GM18951 (cell line): Measurements from ENCODE around the gene NLGN1.

Experiments
- POLR2A ChIP-seq: IDR thresholded peaks from 4 replicates; pipeline ENCODE4 v1.6.1; 2011; ENCODE audit warnings: mild to moderate bottlenecking; ENCODE audit not compliant: insufficient read length, insufficient read depth; ENCODE audit errors: extremely low read depth
- in situ Hi-C: fragments of 300-500 bp; cut with MboI; formaldehyde crosslinking; loops from one replicate; pipeline ENCODE4 v1.12.0; 2022; ENCODE audit warnings: low sequenced_read_pairs, mixed read lengths, inconsistent platforms; ENCODE audit not compliant: unreplicated experiment

NLGN1 gene

DNA sequence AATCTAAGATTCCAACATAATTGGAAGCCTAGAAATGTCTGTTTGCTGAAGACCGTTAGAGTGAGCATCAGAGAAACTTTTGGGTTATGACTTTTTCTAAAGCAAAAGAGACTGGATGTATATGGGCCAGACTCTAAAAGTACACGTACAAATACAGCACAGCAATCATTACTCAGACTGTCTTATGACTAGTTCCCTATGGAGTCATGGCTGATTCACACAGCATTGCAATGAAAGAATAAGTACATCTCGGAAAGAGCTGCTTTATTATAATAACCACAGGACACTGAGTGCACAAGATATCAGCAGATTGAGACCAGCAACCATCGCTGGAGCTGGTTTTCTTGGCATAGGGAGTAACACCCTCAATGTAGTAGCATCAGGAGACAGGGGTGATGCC, 618.6 kb downstream of the NLGN1 start:
- in situ Hi-C loops, result no loop called here
- no peak for TF ChIP-seq POLR2A

- in situ Hi-C loops, result no loop called here
- TF ChIP-seq POLR2A, result no peak
Observed at GRCh38 chr3:174020156-174020555, 622.6 kb downstream of the NLGN1 start.

DNA sequence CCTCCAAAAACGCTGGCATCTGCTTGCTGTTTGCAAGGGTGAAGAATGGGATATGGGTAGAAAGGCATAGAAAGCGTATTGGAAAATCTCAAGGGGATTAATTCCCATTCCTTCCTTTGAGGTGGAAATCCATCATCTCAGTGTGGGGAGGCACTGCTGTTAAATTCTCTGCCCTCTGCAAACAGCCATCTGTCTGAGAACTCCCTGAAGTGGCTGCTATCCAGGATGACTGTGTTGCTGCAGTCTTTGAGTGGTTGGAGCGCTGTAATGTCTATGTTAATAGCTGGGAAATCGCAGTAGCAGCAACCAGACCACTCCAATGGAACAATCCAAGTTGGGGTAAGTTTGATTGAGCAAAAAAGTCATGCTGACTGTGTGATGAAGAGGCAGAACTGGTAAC, 625.9 kb downstream of the NLGN1 start:
- no peak for TF ChIP-seq POLR2A
- in situ Hi-C loops, result no loop called here

- no peak for TF ChIP-seq POLR2A
- in situ Hi-C loops, result no loop called here
Observed at GRCh38 chr3:174028673-174029072, 631.1 kb downstream of the NLGN1 start.

GRCh38 chr3:174035328-174035886, 637.9 kb downstream of the NLGN1 start:
- in situ Hi-C loops, result no loop called here
- TF ChIP-seq POLR2A, result no peak

DNA sequence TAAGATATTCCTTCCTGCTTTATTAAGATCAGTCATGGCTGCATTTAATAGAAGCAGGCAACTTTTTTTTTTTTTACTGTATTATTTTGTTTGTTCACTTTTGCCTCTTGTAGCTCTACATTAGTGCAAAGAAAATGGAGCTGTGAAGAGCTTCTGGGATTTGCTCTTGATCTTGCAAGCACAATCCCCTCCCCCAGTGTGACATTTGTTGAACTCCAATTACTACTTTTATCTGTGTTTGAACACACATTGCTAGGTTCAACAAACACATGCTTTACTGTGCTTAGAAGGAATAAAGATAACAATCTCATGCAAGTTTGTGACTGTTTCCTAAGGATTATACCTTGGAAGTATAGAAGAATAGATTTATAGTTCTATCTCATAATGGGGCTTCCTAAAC, 648.8 kb downstream of the NLGN1 start:
- no peak for TF ChIP-seq POLR2A
- in situ Hi-C loops, result no loop called here

GRCh38 chr3:174049472-174049871, 651.9 kb downstream of the NLGN1 start:
- in situ Hi-C loops, result no loop called here
- no peak for TF ChIP-seq POLR2A

DNA sequence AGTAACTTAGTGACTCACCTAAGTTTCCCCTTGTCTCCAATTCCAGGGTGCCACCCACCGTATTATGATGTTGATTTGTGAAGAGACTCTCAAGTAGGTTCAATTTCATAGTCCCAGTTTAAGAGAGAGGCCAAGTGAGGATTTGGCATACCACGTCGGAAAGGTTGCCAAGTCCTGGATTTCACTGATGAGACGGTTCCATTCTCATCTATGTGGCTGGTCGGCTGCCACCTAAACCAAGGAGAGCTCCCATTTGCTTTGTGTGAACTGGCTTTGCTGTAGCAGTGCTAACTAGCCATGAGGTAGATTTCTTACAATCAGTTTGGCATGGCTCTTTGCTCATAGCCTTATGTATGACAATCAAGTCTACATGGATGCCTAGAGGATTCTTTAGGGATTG, 653.6 kb downstream of the NLGN1 start:
- in situ Hi-C loops, result no loop called here
- no peak for TF ChIP-seq POLR2A

- no peak for TF ChIP-seq POLR2A
- in situ Hi-C loops, result no loop called here
Observed at GRCh38 chr3:174058804-174059203, 661.3 kb downstream of the NLGN1 start.

- no peak for TF ChIP-seq POLR2A
- in situ Hi-C loops, result no loop called here
Observed at GRCh38 chr3:174060431-174060830, 662.9 kb downstream of the NLGN1 start.

DNA sequence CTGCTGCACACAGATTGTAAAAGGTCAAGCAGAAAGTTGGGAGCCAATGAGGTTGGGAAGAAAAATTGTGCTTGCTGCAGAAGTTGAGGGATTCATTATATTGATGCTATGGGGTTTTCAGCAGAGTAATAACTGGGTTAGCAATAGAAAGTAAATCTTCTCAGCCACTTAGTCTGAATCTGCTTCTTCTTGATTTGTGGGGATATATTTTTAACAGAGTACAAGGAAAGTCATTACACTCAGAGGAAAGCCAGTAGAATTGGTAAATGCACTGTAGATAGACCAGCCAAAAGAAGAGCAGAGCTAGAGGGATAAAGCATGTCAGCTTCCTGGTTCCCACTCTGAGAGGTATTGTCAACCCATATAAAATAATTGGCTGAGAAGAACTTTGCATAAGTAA, 663.6 kb downstream of the NLGN1 start:
- no peak for TF ChIP-seq POLR2A
- in situ Hi-C loops, result no loop called here

- in situ Hi-C loops, result no loop called here
Observed at GRCh38 chr3:174061731-174062130, 664.2 kb downstream of the NLGN1 start.

GRCh38 chr3:174062923-174063322, 665.4 kb downstream of the NLGN1 start:
- no peak for TF ChIP-seq POLR2A
- in situ Hi-C loops, result no loop called here

More at GRCh38 chr3:174061731-174062130, 664.2 kb downstream of the NLGN1 start:
- no peak for TF ChIP-seq POLR2A

- in situ Hi-C loops, result no loop called here
- no peak for TF ChIP-seq POLR2A
Observed at GRCh38 chr3:174068035-174068434, 670.5 kb downstream of the NLGN1 start.

GRCh38 chr3:174072675-174073074, 675.1 kb downstream of the NLGN1 start:
- in situ Hi-C loops, result no loop called here
- no peak for TF ChIP-seq POLR2A
